K562 (cell line): ENCODE results near the gene FADS6. TPM values are rescaled to one million over a fixed set of nuclear protein-coding genes. Genes with fewer than 3 reads are reported as not detected.

Experiments used
- ATF6 ChIP-seq: sonication (generic); formaldehyde crosslinking; IDR thresholded peaks from 2 replicates; pipeline ENCODE4 v1.4.0; 2020; ENCODE audit warnings: mild to moderate bottlenecking, missing genetic modification reagents
- CLOCK ChIP-seq: fragments of 250-450 bp; sonication (Bioruptor Pico); IDR thresholded peaks from 2 replicates; pipeline ENCODE4 v1.4.0; 2020; ENCODE audit warnings: mild to moderate bottlenecking, moderate library complexity, borderline replicate concordance
- ESRRA ChIP-seq: fragments of 450-650 bp; IDR thresholded peaks from 2 replicates; pipeline ENCODE4 v1.6.1; 2014; ENCODE audit warnings: low read depth, mild to moderate bottlenecking, moderate library complexity, borderline replicate concordance
- ETV6 ChIP-seq, 3 experiments: fragments of 150-350 bp in 1 of 3; sonication (generic) in 1 of 3; formaldehyde crosslinking in 1 of 3; IDR thresholded peaks; 2 replicates each; pipeline versions ENCODE4 v1.6.1 to v1.8.0; 2014 to 2022; ENCODE audit warnings: borderline replicate concordance in 2 of 3, low read depth in 2 of 3, antibody characterized with exemption in 1 of 3, low read length in 1 of 3, mild to moderate bottlenecking in 1 of 3, missing genetic modification reagents in 1 of 3
- GTF2B ChIP-seq: IDR thresholded peaks from 2 replicates; pipeline ENCODE4 v1.6.1; 2011; ENCODE audit not compliant: insufficient read length; ENCODE audit errors: extremely low read depth
- HDAC1 ChIP-seq, 2 experiments: fragments of 450-650 bp; IDR thresholded peaks; 2 replicates each; pipeline ENCODE4 v1.6.1; 2016 to 2017; ENCODE audit warnings: inconsistent platforms in 1 of 2, mild to moderate bottlenecking in 1 of 2, moderate library complexity in 1 of 2
- MAFK ChIP-seq: IDR thresholded peaks from 2 replicates; pipeline ENCODE4 v1.6.1; 2011; ENCODE audit warnings: low read length, improper control_type of control experiment
- MYC ChIP-seq, 2 experiments: fragments of 250-450 bp in 1 of 2; sonication (Bioruptor Pico) in 1 of 2; IDR thresholded peaks; 2 replicates each; pipeline versions ENCODE4 v1.5.1 to v1.6.1; 2012 to 2021; ENCODE audit warnings: low read depth in 2 of 2, borderline replicate concordance in 1 of 2, improper control_type of control experiment in 1 of 2, low read length in 1 of 2, mild to moderate bottlenecking in 1 of 2, moderate library complexity in 1 of 2
- NFYB ChIP-seq: IDR thresholded peaks from 2 replicates; pipeline ENCODE4 v1.6.1; 2011; ENCODE audit warnings: mild to moderate bottlenecking, moderate library complexity; ENCODE audit not compliant: insufficient read length; ENCODE audit errors: extremely low read depth
- NR1H2 ChIP-seq: sonication (generic); formaldehyde crosslinking; IDR thresholded peaks from 2 replicates; pipeline ENCODE4 v1.4.0; 2020; ENCODE audit warnings: mild to moderate bottlenecking, missing genetic modification reagents
- PML ChIP-seq: IDR thresholded peaks from 2 replicates; pipeline ENCODE4 v1.6.1; 2012; ENCODE audit warnings: low read length, inconsistent platforms
- PTRF ChIP-seq: fragments of 450-650 bp; IDR thresholded peaks from 2 replicates; pipeline ENCODE4 v1.6.1; 2016; ENCODE audit warnings: mild to moderate bottlenecking, missing genetic modification characterization, missing compliant biosample characterization
- RHOXF2B ChIP-seq: fragments of 250-450 bp; sonication (Bioruptor Pico); conservative IDR thresholded peaks from 2 replicates; pipeline ENCODE4 v1.5.1; 2021
- SIX5 ChIP-seq, 2 experiments: IDR thresholded peaks; 2 replicates each; pipeline ENCODE4 v1.6.1; 2011; ENCODE audit warnings: low read length in 2 of 2, borderline replicate concordance in 1 of 2, low read depth in 1 of 2, mild to moderate bottlenecking in 1 of 2, moderate library complexity in 1 of 2; ENCODE audit not compliant: insufficient read depth in 1 of 2
- SMAD3 ChIP-seq: fragments of 450-650 bp; formaldehyde crosslinking; conservative IDR thresholded peaks from 2 replicates; pipeline ENCODE4 v1.4.0; 2020; ENCODE audit warnings: mild to moderate bottlenecking
- UBTF ChIP-seq, 2 experiments: IDR thresholded peaks; 2 replicates each; pipeline ENCODE4 v1.6.1; 2012; ENCODE audit warnings: improper control_type of control experiment in 2 of 2, low read depth in 2 of 2, low read length in 2 of 2, borderline replicate concordance in 1 of 2
- ZBTB7A ChIP-seq: IDR thresholded peaks from 2 replicates; pipeline ENCODE4 v1.6.1; 2011; ENCODE audit warnings: low read depth, mild to moderate bottlenecking, low read length, moderate library complexity, borderline replicate concordance; ENCODE audit not compliant: control insufficient read depth
- ZNF212 ChIP-seq: fragments of 450-650 bp; formaldehyde crosslinking; IDR thresholded peaks from 2 replicates; pipeline ENCODE4 v1.4.0; 2020; ENCODE audit warnings: mild to moderate bottlenecking
- ZNF263 ChIP-seq: sonication (generic); formaldehyde crosslinking; IDR thresholded peaks from 2 replicates; pipeline ENCODE4 v1.8.0; 2022; ENCODE audit warnings: mild to moderate bottlenecking, missing genetic modification reagents, borderline replicate concordance
- polyA plus RNA-seq, 8 experiments: library from polyadenylated mRNA; depleted of rRNA in 4 of 8; stranded (reverse) in 5 of 8; unstranded in 3 of 8; fragments of >200 nt; fragmentation: Nextera tagmentation in 2 of 8; fragmentation: Illumina TruSeq in 1 of 8; extraction: Ambion mirVana in 2 of 8; extraction: Trizol in 1 of 8; gene quantifications; 2 replicates each; pipeline versions ENCODE4 v1.2.1 to v1.2.3, GENCODE V29; 2011 to 2014; ENCODE audit warnings: inconsistent platforms in 1 of 8, missing spikeins in 1 of 8
- total RNA-seq, 7 experiments: library from RNA; depleted of rRNA in 6 of 7; stranded (reverse); fragments of >200 nt in 6 of 7; fragmentation: Illumina TruSeq in 2 of 7; extraction: Trizol in 2 of 7; gene quantifications; 2 replicates each; pipeline versions ENCODE4 v1.2.1 to v1.2.3, GENCODE V29; 2011 to 2021; ENCODE audit warnings: low replicate concordance in 1 of 7

Gene FADS6
- total and polyA plus RNA-seq, 9 of the 15 experiments (the other 6 are each of a cell fraction or from before 2014, with no cell fraction given) = 0.18 to 0.22 TPM; not detected in 7

- TF ChIP-seq CLOCK (CRISPR knock-in tag) (no peak), ETV6 (IDR thresholded peaks at IDR 0.05; ENCODE audit: borderline replicate concordance in 1 of 2, low read depth in 2 of 2, low read length in 1 of 2) (no peak), ETV6 (CRISPR knock-in tag; IDR thresholded peaks at IDR 0.05; ENCODE audit: borderline replicate concordance) (no peak), NFYB (no peak), RHOXF2B (no peak), SIX5 (IDR thresholded peaks at IDR 0.05; ENCODE audit: borderline replicate concordance in 1 of 2, insufficient read depth in 1 of 2, low read depth in 1 of 2, low read length in 2 of 2) (no peak), ZNF212 (CRISPR knock-in tag) (no peak), ZNF263 (CRISPR knock-in tag) (no peak), ZBTB7A (no peak; the same call in 1 of the 2 replicates), ESRRA (no peak), PML (no peak), HDAC1 (IDR thresholded peaks at IDR 0.05) (no peak), ATF6 (no peak), SMAD3 (CRISPR knock-in tag) (no peak), MYC (IDR thresholded peaks at IDR 0.05; ENCODE audit: low read depth, low read length) (peak; percentile 39; the same call in 1 of the 2 replicates), MYC (CRISPR knock-in tag; IDR thresholded peaks at IDR 0.05; ENCODE audit: borderline replicate concordance, low read depth) (no peak), UBTF (IDR thresholded peaks at IDR 0.05; ENCODE audit: borderline replicate concordance in 1 of 2, low read depth in 2 of 2, low read length in 2 of 2) (no peak), NR1H2 (CRISPR knock-in tag) (no peak), GTF2B (no peak), MAFK (0 out of 2 replicates have a peak, but pooled peaks have one; percentile 21), PTRF (tag) (no peak)
These were observed 28.5 kb downstream of the FADS6 start (continued) for GRCh38 chr17:74864866-74865395.
